GM19372 (cell line): ENCODE measurements around the gene METTL24.
"Not testable (repeated sequence)": the region's sequence is repeated elsewhere in the genome, so short reads cannot be mapped to it uniquely, and the experiment has no call there.

ENCODE experiments used
- ATAC-seq: cut with Tn5 transposase; IDR thresholded peaks from one replicate; pipeline ENCODE4 v1.9.1; 2021; ENCODE audit warnings: mild to moderate bottlenecking, low read depth, moderate library complexity; ENCODE audit not compliant: unreplicated experiment

METTL24 gene

GRCh38 chr6:110364364-110365105, 6.4 kb upstream of the METTL24 start:
- no peak for ATAC-seq

GRCh38 chr6:110363748-110364147, 5.6 kb upstream of the METTL24 start:
- ATAC-seq: no peak

GRCh38 chr6:110360676-110361075, 2.5 kb upstream of the METTL24 start:
- no peak for ATAC-seq

- ATAC-seq: no peak
Measured at GRCh38 chr6:110359556-110359955, 1.4 kb upstream of the METTL24 start.

GRCh38 chr6:110358553-110359160, 508 bp upstream of the METTL24 start:
- ATAC-seq: no peak

- ATAC-seq: no peak
Measured at GRCh38 chr6:110357298-110357663, 868 bp downstream of the METTL24 start.

GRCh38 chr6:110356778-110357177, 1.4 kb downstream of the METTL24 start:
- no peak for ATAC-seq

- ATAC-seq: no peak
Measured at GRCh38 chr6:110355727-110356126, 2.4 kb downstream of the METTL24 start.

- ATAC-seq: no peak
Measured at GRCh38 chr6:110355022-110355421, 3.1 kb downstream of the METTL24 start.

- no peak for ATAC-seq
Measured at GRCh38 chr6:110354153-110354552, 4.0 kb downstream of the METTL24 start.

GRCh38 chr6:110353457-110354001, 4.6 kb downstream of the METTL24 start:
- no peak for ATAC-seq

GRCh38 chr6:110352563-110353262, 5.4 kb downstream of the METTL24 start:
- no peak for ATAC-seq

GRCh38 chr6:110351986-110352385, 6.2 kb downstream of the METTL24 start:
- ATAC-seq: no peak

- ATAC-seq: no peak
Measured at GRCh38 chr6:110351546-110351945, 6.6 kb downstream of the METTL24 start.

GRCh38 chr6:110350593-110350992, 7.6 kb downstream of the METTL24 start:
- ATAC-seq: not testable (repeated sequence)

GRCh38 chr6:110348961-110349690, 9.0 kb downstream of the METTL24 start:
- no peak for ATAC-seq

GRCh38 chr6:110345025-110345424, 13.1 kb downstream of the METTL24 start:
- no peak for ATAC-seq

- no peak for ATAC-seq
Measured at GRCh38 chr6:110342759-110343158, 15.4 kb downstream of the METTL24 start.

GRCh38 chr6:110341663-110342596, 16.2 kb downstream of the METTL24 start:
- ATAC-seq: no peak

GRCh38 chr6:110341067-110341466, 17.1 kb downstream of the METTL24 start:
- ATAC-seq: no peak
